Measurements from ENCODE around the gene FARP2. TPM values are rescaled to one million over a fixed set of nuclear protein-coding genes. Genes with fewer than 3 reads are reported as not detected.

The FARP2 gene
- total and polyA plus RNA-seq, 2 of the 4 experiments (the other 2 are of a cell fraction): 17.1 to 30.8 TPM

DNA sequence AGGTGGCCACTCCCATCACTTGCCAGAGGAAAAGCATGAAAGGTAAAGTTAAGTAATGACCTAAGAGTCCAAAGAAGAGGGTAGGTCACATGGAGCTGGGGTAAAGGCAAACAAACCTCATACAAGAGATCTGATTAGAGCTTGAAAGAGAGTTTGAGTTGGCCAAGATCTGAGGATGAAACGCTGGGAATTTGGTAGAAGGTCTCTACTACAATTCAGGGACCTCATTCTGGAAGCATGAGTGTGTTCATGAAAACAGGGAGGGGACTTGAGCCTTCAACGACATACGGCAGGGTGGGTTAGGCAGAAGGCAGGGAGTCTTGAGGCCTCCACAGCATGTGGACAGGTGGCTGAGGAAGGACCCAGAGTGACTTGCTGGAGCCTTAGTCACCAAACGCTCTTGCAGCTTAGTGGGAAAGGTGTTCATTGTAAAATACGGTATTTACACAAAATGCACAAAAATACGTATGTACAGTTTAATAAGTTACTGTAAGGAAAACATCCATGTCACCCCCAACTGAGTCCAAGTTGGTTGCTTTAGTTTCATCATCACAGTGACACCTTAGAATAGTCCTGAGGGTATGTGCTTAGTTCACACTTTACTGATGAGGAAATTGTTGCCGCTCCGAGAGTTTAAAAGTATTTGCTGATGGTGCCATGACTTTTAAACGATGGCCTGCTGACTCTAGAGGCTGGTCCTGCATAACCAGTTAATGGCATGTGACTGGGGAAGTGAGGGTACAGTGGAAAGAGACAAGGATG lies 5.0 kb upstream of the FARP2 start (continued):
- no peak for TF ChIP-seq ELK1 (IDR thresholded peaks at IDR 0.05; ENCODE audit: borderline replicate concordance, low read depth, low read length)

GRCh38 chr2:241351640-241352031 lies 4.4 kb upstream of the FARP2 start:
- in situ Hi-C loops (cut with MboI; ENCODE audit: low sequenced_read_pairs) (no loop called here), dilution Hi-C loops (cut with HindIII; ENCODE audit: low sequenced_read_pairs, unreplicated experiment) (no loop called here), intact Hi-C loops (cut with micrococcal nuclease) (loop anchor here (5.0 kb wide), 1 partner anchor 94 kb away; no protein-coding TSS in a partner anchor)
- no peaks in the 10 kb centered on the region for H3K27me3 ChIP-seq (ENCODE audit: control insufficient read depth, insufficient read depth, low read length)
- H3K4me2 ChIP-seq (ENCODE audit: low read depth, low read length): no peak overlapping the region
- H3K14ac ChIP-seq (replicated peaks; ENCODE audit: low read depth, low read length): no peak overlapping the region
- CTCF ChIA-PET: no interaction called here
- H3K4ac ChIP-seq (ENCODE audit: low read depth, low read length): no peak overlapping the region
- H2BK20ac ChIP-seq (ENCODE audit: low read depth, low read length): no peak overlapping the region
- H2AK5ac ChIP-seq (ENCODE audit: low read depth, low read length): no peak overlapping the region
- H3K36me3 ChIP-seq (ENCODE audit: control insufficient read depth, insufficient read depth, low read length): peaks cover 56% of the 10 kb centered on the region
- no peak overlapping the region for H2BK15ac ChIP-seq (ENCODE audit: low read depth, low read length)
- H4K20me1 ChIP-seq (ENCODE audit: insufficient read depth, low read length): peaks cover 23% of the 10 kb centered on the region
- no CpG with 5 or more reads among the region's 3 CpGs for WGBS, 2 experiments (ENCODE audit: extremely low coverage in 2 of 2, insufficient read length in 1 of 2)
- no peak overlapping the region for H3K18ac ChIP-seq (ENCODE audit: low read depth, low read length)
- peaks cover 9% of the 10 kb centered on the region; the same call in 1 of the 2 replicates for H3K9me1 ChIP-seq (ENCODE audit: insufficient read depth, low read length)
- no peak for ATAC-seq (ENCODE audit: low read depth)
- POLR2A ChIA-PET (ENCODE audit: unreplicated experiment): no interaction called here
- peaks cover 5% of the 10 kb centered on the region for H3K4me1 ChIP-seq (ENCODE audit: control insufficient read depth, insufficient read depth, low read length)
- no peak for DNase-seq
- H3K27ac ChIP-seq (ENCODE audit: insufficient read depth, low read length): no peak overlapping the region
- no peak overlapping the region for H4K5ac ChIP-seq (ENCODE audit: low read depth, low read length)
- H3K9ac ChIP-seq (ENCODE audit: low read depth, low read length): no peak overlapping the region
- H3K56ac ChIP-seq (ENCODE audit: extremely low read depth, insufficient read depth, low read length): no peak overlapping the region
- H3K4me3 ChIP-seq (ENCODE audit: insufficient read depth, low read depth, low read length): no peak overlapping the region
- H2AFZ ChIP-seq (replicated peaks; ENCODE audit: low read length, poor library complexity): no peak overlapping the region
- no peak overlapping the region for H3K23ac ChIP-seq (ENCODE audit: low read depth, low read length)
- no peak overlapping the region for H4K8ac ChIP-seq (ENCODE audit: low read depth in 2 of 2, low read length in 2 of 2)
- no peaks in the 10 kb centered on the region for H3K9me3 ChIP-seq (ENCODE audit: control insufficient read depth, insufficient read depth, low read length)
- no TSS peak for BruUV-seq (replicated peaks)
- H2BK5ac ChIP-seq (ENCODE audit: low read depth, low read length, poor library complexity, severe bottlenecking): no peak overlapping the region
- H2AK9ac ChIP-seq (replicated peaks; ENCODE audit: low read depth, low read length, poor library complexity): no peak overlapping the region
- H3K79me1 ChIP-seq (ENCODE audit: low read depth in 1 of 2, low read length in 2 of 2): peaks cover 3 to 38% of the 10 kb centered on the region in 2 experiments; a peak in 3 of 4 replicates
- H4K91ac ChIP-seq (ENCODE audit: insufficient read depth, low read depth, low read length): no peak overlapping the region
- H2BK120ac ChIP-seq (ENCODE audit: low read depth, low read length): no peak overlapping the region
- TF ChIP-seq RCOR1 (IDR thresholded peaks at IDR 0.05; ENCODE audit: insufficient replicate concordance, low read length): no peak
- TF ChIP-seq RAD21 (IDR thresholded peaks at IDR 0.05; ENCODE audit: low read length): no peak
- TF ChIP-seq FOS (IDR thresholded peaks at IDR 0.05; ENCODE audit: low read depth, low read length): no peak
- no peak for TF ChIP-seq CEBPB (IDR thresholded peaks at IDR 0.05; ENCODE audit: low read depth, low read length)
- TF ChIP-seq USF2 (IDR thresholded peaks at IDR 0.05; ENCODE audit: low read depth, low read length): no peak
- no peak for TF ChIP-seq CHD1 (IDR thresholded peaks at IDR 0.05; ENCODE audit: low read depth, low read length)
- no peak for TF ChIP-seq CTCF (conservative IDR thresholded peaks at IDR 0.05; ENCODE audit: low read depth, low read length)
- no peak for TF ChIP-seq SMC3 (IDR thresholded peaks at IDR 0.05; ENCODE audit: low read depth, low read length)
- TF ChIP-seq POLR2A (IDR thresholded peaks at IDR 0.05; ENCODE audit: low read depth, low read length): no peak
- no peak for TF ChIP-seq RFX5 (IDR thresholded peaks at IDR 0.05; ENCODE audit: low read depth, low read length)
- TF ChIP-seq BHLHE40 (IDR thresholded peaks at IDR 0.05; ENCODE audit: low read depth, low read length): no peak

All from IMR-90 (cell line).